Heart right ventricle (tissue), 16 donors: ENCODE results near the gene NPAS4. TPM values are rescaled to one million over a fixed set of nuclear protein-coding genes. Genes with fewer than 3 reads are reported as not detected.
"Not testable (repeated sequence)": the region's sequence is repeated elsewhere in the genome, so short reads cannot be mapped to it uniquely, and the experiment has no call there.

Experiments
- ATAC-seq, 8 donors: fragments of 200-7000 bp; cut with Tn5 transposase; one replicate each; pipeline ENCODE4 v1.9.1; 2020; ENCODE audit warnings: mild to moderate bottlenecking in 8 of 8, moderate library complexity in 8 of 8, moderate number of reproducible peaks in 1 of 8
- DNase-seq, 2 donors: peaks; one replicate each; pipeline ENCODE4 v3.0.0-alpha.2; 2020
- H3K27ac ChIP-seq, 10 donors: fragments of 200-600 bp; sonication (generic) in 2 of 10; one replicate each; pipeline versions ENCODE4 v1.5.0 to v1.8.0; 2020 to 2022; ENCODE audit warnings: mild to moderate bottlenecking in 3 of 10
- H3K27me3 ChIP-seq, 7 donors: fragments of 200-600 bp; one replicate each; pipeline ENCODE4 v1.8.0; 2021 to 2022; ENCODE audit warnings: mild to moderate bottlenecking in 2 of 7
- H3K36me3 ChIP-seq, 9 donors: fragments of 200-600 bp; sonication (generic) in 1 of 9; one replicate each; pipeline versions ENCODE4 v1.5.0 to v1.8.0; 2020 to 2022; ENCODE audit warnings: mild to moderate bottlenecking in 2 of 9
- H3K4me1 ChIP-seq, 9 donors: fragments of 200-600 bp; sonication (generic) in 1 of 9; one replicate each; pipeline versions ENCODE4 v1.5.0 to v1.8.0; 2020 to 2022; ENCODE audit warnings: mild to moderate bottlenecking in 4 of 9
- H3K4me3 ChIP-seq, 10 donors: fragments of 200-600 bp; sonication (generic) in 2 of 10; one replicate each; pipeline versions ENCODE4 v1.5.0 to v1.8.0; 2020 to 2022; ENCODE audit warnings: mild to moderate bottlenecking in 7 of 10, moderate library complexity in 2 of 10
- H3K9me3 ChIP-seq, 11 donors: fragments of 200-600 bp in 10 of 11; sonication (generic) in 2 of 11; one replicate each; pipeline versions ENCODE4 v1.5.0 to v1.8.0; 2013 to 2022; ENCODE audit warnings: mild to moderate bottlenecking in 2 of 11, control low read depth in 1 of 11, moderate library complexity in 1 of 11
- CTCF ChIP-seq, 9 donors: fragments of 200-600 bp; sonication (generic) in 2 of 9; IDR thresholded peaks; one replicate each; pipeline versions ENCODE4 v1.5.0 to v1.8.0; 2021 to 2022; ENCODE audit warnings: antibody characterized with exemption in 9 of 9, mild to moderate bottlenecking in 5 of 9, moderate library complexity in 1 of 9
- WGBS, 2 donors: extraction: QIAGEN DNeasy Blood & Tissue Kit; methylation state at CpG; one replicate each; pipeline ENCODE4 v1.1.7; 2013; ENCODE audit warnings: inconsistent platforms in 1 of 2; 5-methylcytosine and 5-hydroxymethylcytosine counted together
- intact Hi-C, 10 donors: fragments of 100-400 bp; cut with DNase I; formaldehyde crosslinking; loops; one replicate each; pipeline versions ENCODE4 v1.11.1 to v1.14.2; 2022
- polyA plus RNA-seq, 2 donors: library from polyadenylated mRNA; stranded (reverse); fragments of 200-250 nt; gene quantifications; one replicate each; pipeline ENCODE4 v1.2.3, GENCODE V29; 2013
- total RNA-seq, 10 donors: library from RNA; stranded (reverse); fragmentation: NEBNext Ultra II Directional in 3 of 10; extraction: Animal tissue kit (Norgen Biotek cat#: 25700) in 3 of 10; gene quantifications; one replicate each; pipeline versions ENCODE4 v1.2.1 to v1.2.4, GENCODE V29; 2021 to 2023
- donor health status: Arrhythmogenic right ventricular cardiomyopathy.
- donor health status: ischemic (EF 13 %, LVEDD 7.1; RV severe dilation, severe dysfunction).
- donor health status: healthy with polysubstance abuse.
- donor health status: DM: no; HTN: yes; CAD: no.
- donor health status: DM: no; HTN: no; CAD: no.
- donor health status: ischemic (EF 25% LVEDD 6.9; RV normal size, moderate dysfunction).
- donor health status: ischemic (EF 25% LVEDD 5.7; RV mildly dilated, moderate dysfunction).
- donor health status: healthy.
- donor health status: DM: yes; HTN: yes; CAD: no.
- donor health status: Ischemic cardiomyopathy.
- donor health status: ischemic (EF 35%, LVEDD 5.7; RV mildly dilated, moderate dysfunction).
- donor health status: nonischemic (EF 11% LVEDD 7.7; RV severe dilation, severe dysfunction).
- donor health status: DM: yes; HTN: yes; CAD: no.
- donor health status: PGD.
- donor health status: ischemic (EF 29% LVEDD 5.4; RV normal size, mild dysfunction).
- donor health status: nonischemic (EF 23%, LVEDD 6.1; RV moderate dilation, normal function).

NPAS4 gene
- total and polyA plus RNA-seq, 12 donors: 0.04 TPM; not detected in 11

DNA sequence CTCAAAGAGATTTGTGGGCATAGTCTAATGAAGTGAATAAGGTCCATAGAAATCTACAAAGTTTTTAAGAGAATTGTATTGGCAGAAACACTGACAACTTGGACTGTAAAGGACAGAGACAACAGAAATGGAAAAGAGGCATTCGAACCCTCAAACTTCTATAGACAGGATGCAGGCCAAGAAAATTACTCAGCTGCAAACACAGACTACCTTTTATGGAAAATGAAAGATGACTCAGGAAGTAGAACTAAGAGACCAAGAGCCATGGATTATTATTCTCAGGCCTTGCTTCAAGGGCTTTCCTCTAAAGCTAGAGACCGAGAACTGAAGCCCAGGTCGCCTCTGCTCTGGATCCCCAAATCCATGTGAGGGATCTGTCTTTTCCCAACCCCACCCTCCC lies 42.1 kb downstream of the NPAS4 start:
- H3K27me3 ChIP-seq: no peaks in the 10 kb centered on the region
- no peak overlapping the region for H3K4me3 ChIP-seq
- no peaks in the 10 kb centered on the region for H3K36me3 ChIP-seq
- intact Hi-C loops: no loop called here
- TF ChIP-seq CTCF (IDR thresholded peaks at IDR 0.05): no peak
- no peak overlapping the region for H3K27ac ChIP-seq
- ATAC-seq: no peak
- H3K4me1 ChIP-seq: peaks cover 0 to 22% (median 14%) of the 10 kb centered on the region in 9 donors
- 88 to 90% methylated on average over 3 of the region's 3 CpGs for WGBS, 2 donors
- DNase-seq: no peak
- H3K9me3 ChIP-seq: peaks cover 0 to 11% (median 0%) of the 10 kb centered on the region in 11 donors

DNA sequence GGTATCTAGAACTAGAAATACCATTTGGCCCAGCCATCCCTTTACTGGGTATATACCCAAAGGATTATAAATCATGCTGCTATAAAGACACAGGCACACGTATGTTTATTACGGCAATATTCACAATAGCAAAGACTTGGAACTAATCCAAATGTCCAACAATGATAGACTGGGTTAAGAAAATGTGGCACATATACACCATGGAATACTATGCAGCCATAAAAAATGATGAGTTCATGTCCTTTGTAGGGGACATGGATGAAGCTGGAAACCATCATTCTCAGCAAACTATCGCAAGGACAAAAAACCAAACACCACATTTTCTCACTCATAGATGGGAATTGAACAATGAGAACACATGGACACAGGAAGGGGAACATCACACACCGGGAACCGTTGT lies 43.3 kb downstream of the NPAS4 start:
- ATAC-seq, H3K36me3 ChIP-seq, H3K27me3 ChIP-seq, H3K27ac ChIP-seq, H3K4me3 ChIP-seq, intact Hi-C loops, DNase-seq: not testable (repeated sequence)
- peaks cover 0 to 11% (median 0%) of the 10 kb centered on the region in 11 donors for H3K9me3 ChIP-seq
- peaks cover 0 to 30% (median 18%) of the 10 kb centered on the region in 9 donors for H3K4me1 ChIP-seq
- 87 to 88% methylated on average over 5 of the region's 5 CpGs for WGBS, 2 donors

DNA sequence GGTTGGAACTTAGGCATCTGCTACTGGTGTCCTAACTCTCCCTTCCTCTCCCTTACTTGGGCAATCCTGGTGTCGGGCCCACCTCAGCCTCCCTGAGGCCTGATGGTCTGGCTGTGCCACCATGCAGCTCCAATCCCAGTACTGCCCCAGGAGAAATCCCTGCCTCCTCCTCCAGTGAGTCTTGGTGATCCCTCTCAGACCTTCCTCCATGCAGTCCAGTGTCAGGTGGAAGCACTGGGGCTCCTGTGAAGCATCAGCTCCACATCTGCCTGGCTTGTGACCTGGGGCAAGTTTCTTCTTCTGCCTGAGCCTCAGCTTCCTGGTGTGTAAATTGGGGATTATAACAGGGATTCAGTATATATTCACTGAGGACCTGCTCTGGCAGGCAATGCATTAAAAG lies 44.1 kb downstream of the NPAS4 start:
- no peaks in the 10 kb centered on the region for H3K27me3 ChIP-seq
- intact Hi-C loops: no loop called here
- peaks cover 0 to 6% (median 0%) of the 10 kb centered on the region in 9 donors for H3K36me3 ChIP-seq
- TF ChIP-seq CTCF (IDR thresholded peaks at IDR 0.05): no peak
- no peak overlapping the region for H3K27ac ChIP-seq
- DNase-seq: no peak
- 93 to 100% methylated on average over 1 of the region's 1 CpG for WGBS, 2 donors
- ATAC-seq: no peak
- H3K4me1 ChIP-seq: peaks cover 0 to 30% (median 18%) of the 10 kb centered on the region in 9 donors
- H3K9me3 ChIP-seq: peaks cover 0 to 11% (median 0%) of the 10 kb centered on the region in 11 donors
- no peak overlapping the region for H3K4me3 ChIP-seq

- DNase-seq: no peak
- no peak for ATAC-seq
- Histone ChIP-seq H3K27me3 (no peaks in the 10 kb centered on the region), H3K4me3 (peak overlapping the region; percentile 42 to 97 (median 70)), H3K4me1 (peaks cover 0 to 30% (median 18%) of the 10 kb centered on the region in 9 donors), H3K9me3 (peaks cover 0 to 11% (median 0%) of the 10 kb centered on the region in 11 donors), H3K36me3 (peaks cover 0 to 7% (median 0%) of the 10 kb centered on the region in 9 donors), H3K27ac (peak overlapping the region in 8 of 10 donors; percentile 15 to 85 (median 76))
- WGBS, 2 donors: 32 to 42% methylated on average over 19 of the region's 19 CpGs
- no peak for TF ChIP-seq CTCF (IDR thresholded peaks at IDR 0.05)
- intact Hi-C loops: no loop called here
These were observed 44.8 kb downstream of the NPAS4 start for GRCh38 chr11:66465373-66466224.
